Right atrium auricular region (tissue), 2 donors: Measurements from ENCODE around the gene DHCR7. TPM values are rescaled to one million over a fixed set of nuclear protein-coding genes. Genes with fewer than 3 reads are reported as not detected.

Experiments used
- DNase-seq: peaks from one replicate; pipeline ENCODE4 v3.0.0-alpha.2; 2019; ENCODE audit warnings: low spot score
- H3K27ac ChIP-seq, 2 donors: fragments of 200-600 bp; sonication (generic); 1 replicate in 1 of 2; 2 replicates in 1 of 2; pipeline ENCODE4 v1.5.1; 2016 to 2019
- H3K27me3 ChIP-seq, 2 donors: fragments of 200-600 bp; sonication (generic); one replicate each; pipeline versions ENCODE4 v1.5.1 to v1.6.0; 2017 to 2019
- H3K36me3 ChIP-seq: fragments of 200-600 bp; sonication (generic); one replicate; pipeline ENCODE4 v1.5.1; 2016
- H3K4me1 ChIP-seq, 2 donors: fragments of 200-600 bp; sonication (generic); one replicate each; pipeline versions ENCODE4 v1.5.1 to v1.6.0; 2017 to 2019
- H3K4me3 ChIP-seq, 2 donors: fragments of 200-600 bp; sonication (generic); 1 replicate in 1 of 2; 2 replicates in 1 of 2; pipeline ENCODE4 v1.5.1; 2017 to 2019; ENCODE audit warnings: mild to moderate bottlenecking in 1 of 2, moderate library complexity in 1 of 2
- H3K9me3 ChIP-seq, 2 donors: fragments of 200-600 bp; sonication (generic); one replicate each; pipeline ENCODE4 v1.5.1; 2019
- total RNA-seq, 2 donors: library from RNA; depleted of rRNA; stranded (reverse); fragments of >200 nt; gene quantifications; one replicate each; pipeline ENCODE4 v1.1.0, GENCODE V29; 2016
- TF ChIP-seq, protein P1 (sequence below), 2 donors: fragments of 200-600 bp; sonication (generic); IDR thresholded peaks; one replicate each; pipeline ENCODE4 v1.5.1; 2019; ENCODE audit warnings: antibody characterized with exemption in 2 of 2

The DHCR7 gene
- total RNA-seq, 2 donors from 2014 or later, result 26.8 to 37.6 TPM

DNA sequence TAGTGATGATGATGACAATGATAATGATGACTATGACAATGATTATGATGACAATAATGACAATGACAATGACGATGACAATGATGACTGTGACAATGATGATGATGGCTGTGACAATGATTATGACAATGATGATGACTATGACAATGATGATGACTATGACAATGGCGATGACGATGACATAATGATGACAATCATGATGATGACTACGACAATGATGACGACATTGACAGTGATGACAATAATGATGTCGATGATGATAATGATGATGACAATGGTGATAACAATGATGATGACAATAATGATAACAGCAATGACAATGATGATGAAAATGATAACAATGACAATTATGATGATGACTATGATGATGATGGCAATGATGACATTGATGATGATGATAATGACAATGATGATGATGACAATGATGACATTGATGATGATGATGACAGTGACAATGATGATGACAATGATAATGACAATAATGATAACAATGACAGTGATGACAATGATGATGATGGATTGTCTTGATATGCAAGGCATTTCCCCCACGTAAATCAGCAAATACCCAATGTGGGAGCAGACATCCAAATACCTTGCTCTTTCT lies 37.7 kb downstream of the DHCR7 start:
- Histone ChIP-seq H3K27me3 (no peaks in the 10 kb centered on the region), H3K36me3 (no peaks in the 10 kb centered on the region), H3K27ac (no peak overlapping the region), H3K9me3 (no peaks in the 10 kb centered on the region), H3K4me1 (no peaks in the 10 kb centered on the region), H3K4me3 (no peak overlapping the region)
- no peak for DNase-seq
- TF ChIP-seq, protein P1, sequence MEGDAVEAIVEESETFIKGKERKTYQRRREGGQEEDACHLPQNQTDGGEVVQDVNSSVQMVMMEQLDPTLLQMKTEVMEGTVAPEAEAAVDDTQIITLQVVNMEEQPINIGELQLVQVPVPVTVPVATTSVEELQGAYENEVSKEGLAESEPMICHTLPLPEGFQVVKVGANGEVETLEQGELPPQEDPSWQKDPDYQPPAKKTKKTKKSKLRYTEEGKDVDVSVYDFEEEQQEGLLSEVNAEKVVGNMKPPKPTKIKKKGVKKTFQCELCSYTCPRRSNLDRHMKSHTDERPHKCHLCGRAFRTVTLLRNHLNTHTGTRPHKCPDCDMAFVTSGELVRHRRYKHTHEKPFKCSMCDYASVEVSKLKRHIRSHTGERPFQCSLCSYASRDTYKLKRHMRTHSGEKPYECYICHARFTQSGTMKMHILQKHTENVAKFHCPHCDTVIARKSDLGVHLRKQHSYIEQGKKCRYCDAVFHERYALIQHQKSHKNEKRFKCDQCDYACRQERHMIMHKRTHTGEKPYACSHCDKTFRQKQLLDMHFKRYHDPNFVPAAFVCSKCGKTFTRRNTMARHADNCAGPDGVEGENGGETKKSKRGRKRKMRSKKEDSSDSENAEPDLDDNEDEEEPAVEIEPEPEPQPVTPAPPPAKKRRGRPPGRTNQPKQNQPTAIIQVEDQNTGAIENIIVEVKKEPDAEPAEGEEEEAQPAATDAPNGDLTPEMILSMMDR (IDR thresholded peaks at IDR 0.05), result no peak

DNA sequence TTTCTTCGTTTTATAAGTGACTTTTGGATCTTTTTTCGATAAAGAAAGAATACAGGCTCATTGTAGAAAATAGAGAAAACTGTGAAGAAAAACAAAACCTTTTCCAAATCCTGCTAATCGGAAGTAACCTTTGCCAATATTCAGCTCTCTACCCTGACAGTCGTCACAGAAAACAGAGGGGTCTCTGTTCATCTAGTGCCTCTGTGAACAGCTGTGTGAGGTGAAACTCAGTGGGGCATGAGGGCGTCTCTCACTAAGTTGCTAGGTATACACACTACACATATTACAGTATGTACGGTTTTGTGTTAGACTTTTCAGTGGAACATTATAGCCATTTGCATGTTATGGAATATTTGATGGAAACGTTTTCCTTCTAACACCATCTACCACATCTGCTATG lies 39.4 kb downstream of the DHCR7 start:
- TF ChIP-seq, protein P1 (IDR thresholded peaks at IDR 0.05), result no peak
- Histone ChIP-seq H3K36me3 (no peaks in the 10 kb centered on the region), H3K4me1 (no peaks in the 10 kb centered on the region), H3K27ac (no peak overlapping the region), H3K9me3 (no peaks in the 10 kb centered on the region), H3K4me3 (no peak overlapping the region), H3K27me3 (no peaks in the 10 kb centered on the region)
- DNase-seq, result no peak

DNA sequence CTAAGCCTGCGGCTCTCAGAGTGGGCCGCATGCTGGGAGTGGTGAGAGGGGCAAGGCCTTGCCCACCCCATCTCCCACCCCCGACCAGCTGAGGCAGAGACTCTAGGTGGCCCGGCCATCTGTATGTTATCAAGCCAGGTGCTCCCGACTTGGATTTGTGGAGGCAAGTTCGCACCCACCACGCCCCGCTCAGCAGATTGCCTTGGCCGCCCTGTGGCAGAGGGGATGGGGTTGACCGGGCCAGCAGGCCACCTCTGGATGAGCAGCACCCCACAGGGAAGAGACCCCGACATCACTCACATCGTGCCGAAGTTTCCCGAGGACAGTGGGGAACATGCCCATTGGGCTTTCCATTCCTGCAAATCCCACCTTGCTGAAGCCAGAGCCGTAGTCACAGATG lies 40.8 kb downstream of the DHCR7 start:
- TF ChIP-seq, protein P1 (IDR thresholded peaks at IDR 0.05), result no peak
- no peak for DNase-seq
- H3K27ac ChIP-seq, result no peak overlapping the region
- no peaks in the 10 kb centered on the region for H3K9me3 ChIP-seq
- no peaks in the 10 kb centered on the region for H3K4me1 ChIP-seq
- H3K36me3 ChIP-seq, result no peaks in the 10 kb centered on the region
- H3K27me3 ChIP-seq, result no peaks in the 10 kb centered on the region
- H3K4me3 ChIP-seq, result no peak overlapping the region

DNA sequence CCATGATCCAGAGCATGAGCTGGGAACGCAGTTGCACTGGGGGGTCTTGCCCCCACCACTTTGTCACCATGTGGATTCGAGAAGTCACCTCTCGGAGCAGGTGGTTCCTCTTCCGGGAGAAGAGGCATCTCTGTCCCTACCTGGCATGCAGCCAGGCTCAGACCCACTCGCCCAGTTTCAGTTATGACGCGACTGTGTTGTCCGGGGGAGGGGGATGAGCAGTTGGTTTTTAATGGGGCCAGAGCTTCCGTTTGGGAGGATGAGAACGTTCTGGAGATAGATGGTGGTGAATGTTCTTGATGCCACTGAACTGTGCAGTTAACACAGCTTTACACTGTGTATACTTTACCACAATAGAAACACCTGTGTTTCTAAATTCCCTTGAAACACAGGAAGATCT lies 41.5 kb downstream of the DHCR7 start:
- TF ChIP-seq, protein P1 (IDR thresholded peaks at IDR 0.05), result no peak

DNA sequence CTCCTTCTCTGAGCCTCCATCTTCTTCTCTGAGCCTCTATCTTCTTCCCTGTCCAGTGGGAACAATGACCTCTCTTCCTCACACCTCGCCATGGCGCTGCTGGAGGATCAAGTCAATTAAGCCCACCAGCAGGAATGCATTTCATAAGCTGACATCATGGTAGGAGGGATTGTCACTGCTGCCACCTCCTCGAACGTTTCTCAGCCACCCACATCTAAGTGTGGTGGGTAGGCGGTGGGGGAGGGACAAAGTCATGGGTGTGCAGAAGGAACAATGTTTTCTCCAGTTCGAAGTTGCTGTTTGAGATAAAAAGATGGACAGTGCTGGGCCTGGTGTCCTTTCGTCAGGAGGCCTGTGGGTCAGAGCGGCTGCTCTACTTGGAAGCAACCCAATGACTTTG lies 44.0 kb downstream of the DHCR7 start:
- no peak for DNase-seq
- no peaks in the 10 kb centered on the region for H3K9me3 ChIP-seq
- H3K4me1 ChIP-seq, result no peaks in the 10 kb centered on the region
- TF ChIP-seq, protein P1 (IDR thresholded peaks at IDR 0.05), result no peak
- no peaks in the 10 kb centered on the region for H3K27me3 ChIP-seq
- no peak overlapping the region for H3K4me3 ChIP-seq
- no peaks in the 10 kb centered on the region for H3K36me3 ChIP-seq
- H3K27ac ChIP-seq, result no peak overlapping the region

More for the DNA sequence above, 41.5 kb downstream of the DHCR7 start:
- no peaks in the 10 kb centered on the region for H3K27me3 ChIP-seq
- H3K4me1 ChIP-seq, result no peaks in the 10 kb centered on the region
- H3K27ac ChIP-seq, result no peak overlapping the region
- no peak overlapping the region for H3K4me3 ChIP-seq
- no peaks in the 10 kb centered on the region for H3K36me3 ChIP-seq
- H3K9me3 ChIP-seq, result no peaks in the 10 kb centered on the region
- DNase-seq, result no peak

DNA sequence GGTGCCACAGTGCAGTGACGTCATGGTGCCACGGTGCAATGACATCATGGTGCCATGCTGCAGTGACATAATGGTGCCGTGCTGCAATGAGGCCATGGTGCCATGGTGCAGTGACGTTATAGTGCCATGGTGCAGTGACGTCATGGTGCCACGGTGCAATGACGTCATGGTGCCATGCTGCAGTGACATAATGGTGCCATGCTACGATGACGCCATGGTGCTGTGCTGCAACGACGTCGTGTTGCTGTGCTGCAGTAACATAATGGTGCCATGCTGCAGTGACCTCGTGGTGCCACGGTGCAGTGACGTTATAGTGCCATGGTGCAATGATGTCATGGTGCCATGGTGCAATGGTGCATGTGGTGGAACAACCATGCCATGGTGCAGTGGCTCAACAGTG lies 45.3 kb downstream of the DHCR7 start:
- Histone ChIP-seq H3K9me3 (no peaks in the 10 kb centered on the region), H3K27ac (no peak overlapping the region), H3K36me3 (no peaks in the 10 kb centered on the region), H3K4me1 (no peaks in the 10 kb centered on the region), H3K27me3 (no peaks in the 10 kb centered on the region), H3K4me3 (no peak overlapping the region)
- TF ChIP-seq, protein P1 (IDR thresholded peaks at IDR 0.05), result no peak
- DNase-seq, result no peak
